Measurements from ENCODE around the gene RHOH. TPM values are rescaled to one million over a fixed set of nuclear protein-coding genes. Genes with fewer than 3 reads are reported as not detected.

RHOH gene
- total and polyA plus RNA-seq, 2 donors from 2014 or later, result 0.17 to 14.1 TPM

DNA sequence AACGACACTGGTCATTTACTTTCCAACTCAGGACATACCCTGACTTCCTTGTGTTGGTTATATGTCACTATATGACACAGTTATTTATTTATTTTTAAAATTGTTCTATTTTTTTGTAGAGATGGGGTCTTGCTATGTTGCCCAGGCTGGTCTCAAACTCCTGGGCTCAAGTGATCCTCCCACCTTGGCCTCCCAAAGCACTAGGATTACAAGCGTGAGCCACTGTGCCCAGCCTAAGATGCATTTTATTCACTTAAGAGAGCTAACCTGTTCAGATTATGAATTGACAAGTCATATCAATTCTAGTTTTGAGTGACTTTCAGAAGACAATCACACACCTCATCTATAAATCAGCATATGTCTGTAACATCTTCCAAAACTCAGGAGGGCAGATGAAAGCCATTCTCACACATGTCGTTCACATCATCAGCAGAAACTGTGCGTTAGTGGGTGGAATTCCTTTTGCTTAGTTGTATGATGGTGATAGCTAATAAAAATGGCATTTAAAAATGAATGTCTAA is 9.4 kb upstream of the RHOH start:
- H3K9ac ChIP-seq (ENCODE audit: low read length in 3 of 3), result no peak overlapping the region
- no peak overlapping the region for H3K4me3 ChIP-seq (ENCODE audit: low read length in 3 of 3)
- intact Hi-C loops (cut with DNase I), result no loop called here
- no peaks in the 10 kb centered on the region for H3K9me3 ChIP-seq (ENCODE audit: control insufficient read depth in 2 of 3, insufficient read depth in 1 of 3, low read length in 3 of 3)
- FAIRE-seq, result no peak
- H3K36me3 ChIP-seq (ENCODE audit: control insufficient read depth in 2 of 3, insufficient read depth in 3 of 3, low read length in 3 of 3), result no peaks in the 10 kb centered on the region
- TF ChIP-seq CTCF (IDR thresholded peaks at IDR 0.05; ENCODE audit: borderline replicate concordance, extremely low read depth, insufficient read depth), result no peak
- no peaks in the 10 kb centered on the region for H3K27me3 ChIP-seq (ENCODE audit: control insufficient read depth, insufficient read depth, low read length)
- H3K27ac ChIP-seq (ENCODE audit: low read depth in 2 of 2, low read length in 2 of 2), result no peak overlapping the region
- H3K4me1 ChIP-seq (ENCODE audit: control insufficient read depth in 2 of 3, insufficient read depth in 2 of 3, low read depth in 1 of 3, low read length in 3 of 3), result no peaks in the 10 kb centered on the region
- DNase-seq, result no peak

- Histone ChIP-seq H3K4me1 (ENCODE audit: control insufficient read depth in 2 of 3, insufficient read depth in 2 of 3, low read depth in 1 of 3, low read length in 3 of 3) (no peaks in the 10 kb centered on the region), H3K27ac (ENCODE audit: low read depth in 2 of 2, low read length in 2 of 2) (no peak overlapping the region), H3K9me3 (ENCODE audit: control insufficient read depth in 2 of 3, insufficient read depth in 1 of 3, low read length in 3 of 3) (no peaks in the 10 kb centered on the region), H3K9ac (ENCODE audit: low read length in 3 of 3) (no peak overlapping the region), H3K36me3 (ENCODE audit: control insufficient read depth in 2 of 3, insufficient read depth in 3 of 3, low read length in 3 of 3) (no peaks in the 10 kb centered on the region), H3K4me3 (ENCODE audit: low read length in 3 of 3) (no peak overlapping the region), H3K27me3 (ENCODE audit: control insufficient read depth, insufficient read depth, low read length) (no peaks in the 10 kb centered on the region)
- intact Hi-C loops (cut with DNase I), result no loop called here
- TF ChIP-seq CTCF (IDR thresholded peaks at IDR 0.05; ENCODE audit: borderline replicate concordance, extremely low read depth, insufficient read depth), result no peak
- FAIRE-seq (no peak), DNase-seq (no peak)
Observed at GRCh38 chr4:40190019-40190418, 6.8 kb upstream of the RHOH start.

GRCh38 chr4:40190465-40190864 is 6.4 kb upstream of the RHOH start:
- H3K27ac ChIP-seq (ENCODE audit: low read depth in 2 of 2, low read length in 2 of 2), result no peak overlapping the region
- intact Hi-C loops (cut with DNase I), result no loop called here
- no peak overlapping the region for H3K4me3 ChIP-seq (ENCODE audit: low read length in 3 of 3)
- no peaks in the 10 kb centered on the region for H3K27me3 ChIP-seq (ENCODE audit: control insufficient read depth, insufficient read depth, low read length)
- H3K9ac ChIP-seq (ENCODE audit: low read length in 3 of 3), result no peak overlapping the region
- H3K4me1 ChIP-seq (ENCODE audit: control insufficient read depth in 2 of 3, insufficient read depth in 2 of 3, low read depth in 1 of 3, low read length in 3 of 3), result no peaks in the 10 kb centered on the region
- no peak for TF ChIP-seq CTCF (IDR thresholded peaks at IDR 0.05; ENCODE audit: borderline replicate concordance, extremely low read depth, insufficient read depth)
- DNase-seq (no peak), FAIRE-seq (no peak)
- no peaks in the 10 kb centered on the region for H3K36me3 ChIP-seq (ENCODE audit: control insufficient read depth in 2 of 3, insufficient read depth in 3 of 3, low read length in 3 of 3)
- no peaks in the 10 kb centered on the region for H3K9me3 ChIP-seq (ENCODE audit: control insufficient read depth in 2 of 3, insufficient read depth in 1 of 3, low read length in 3 of 3)
